HCT116 (cell line): ENCODE measurements around the gene GASK1A. TPM values are rescaled to one million over a fixed set of nuclear protein-coding genes. Genes with fewer than 3 reads are reported as not detected.

Source experiments
- ATAC-seq: fragments of 200-7000 bp; cut with Tn5 transposase; 2 replicates; pipeline ENCODE4 v1.9.1; 2020; ENCODE audit warnings: mild to moderate bottlenecking, moderate library complexity
- BruUV-seq: library from RNA; stranded (reverse); fragments of 400-500 nt; replicated peaks from 2 replicates; lab custom pipeline; 2021; lab: Mats Ljungman, UMichigan
- CTCF ChIA-PET: fragments of 300-600 bp; sonication (Branson Sonifier 250); formaldehyde crosslinking; loops from one replicate; lab custom pipeline; 2021; ENCODE audit warnings: antibody characterized with exemption; lab: Charles Lee
- POLR2A ChIA-PET: fragments of 300-600, 350-600 bp; sonication (Branson Sonifier 250); formaldehyde crosslinking; loops from one replicate; lab custom pipeline; 2021; ENCODE audit warnings: antibody characterized with exemption; lab: Charles Lee
- RAD21 ChIA-PET, 2 experiments: fragments of 300-600 bp; sonication (Branson Sonifier 250); formaldehyde crosslinking; loops; one replicate each; lab custom pipeline; 2023; ENCODE audit warnings: low total read pairs in 2 of 2; ENCODE audit not compliant: uncharacterized antibody in 2 of 2, unreplicated experiment in 2 of 2, low non-redundant PET in 1 of 2; lab: Charles Lee
- DNase-seq: peaks from one replicate; pipeline ENCODE4 v3.0.0-alpha.2; 2010; ENCODE audit warnings: low read depth, low spot score
- H2AFZ ChIP-seq: fragments of 200-600 bp; shearing (Covaris generic), sonication (generic); 2 replicates; pipeline ENCODE4 v1.6.1; 2017; ENCODE audit warnings: low read depth, mixed run types, mixed read lengths, antibody characterized with exemption, low read length; ENCODE audit not compliant: poor library complexity, severe bottlenecking
- H3K27ac ChIP-seq: 2 replicates; pipeline ENCODE4 v1.5.1; 2012; ENCODE audit warnings: low read depth, low read length
- H3K27me3 ChIP-seq: fragments of 200-600 bp; sonication (generic); 2 replicates; pipeline ENCODE4 v1.6.1; 2016; ENCODE audit warnings: mixed run types, low read length, mixed read lengths; ENCODE audit not compliant: insufficient read depth
- H3K36me3 ChIP-seq, 2 experiments: fragments of 200-500 bp in 1 of 2; fragments of 200-600 bp in 1 of 2; sonication (Bioruptor generic) in 1 of 2; sonication (generic) in 1 of 2; 2 replicates each; pipeline versions ENCODE4 v1.5.1 to v1.6.1; 2014 to 2016; ENCODE audit warnings: low read length in 2 of 2, inconsistent platforms in 1 of 2, mixed read lengths in 1 of 2, mixed run types in 1 of 2; ENCODE audit not compliant: insufficient read depth in 2 of 2, control insufficient read depth in 1 of 2
- H3K4me1 ChIP-seq, 2 experiments: fragments of 200-600 bp in 1 of 2; sonication (generic) in 1 of 2; 2 replicates each; pipeline versions ENCODE4 v1.5.1 to v1.6.1; 2012 to 2017; ENCODE audit warnings: low read length in 2 of 2, inconsistent platforms in 1 of 2, mild to moderate bottlenecking in 1 of 2, mixed read lengths in 1 of 2, mixed run types in 1 of 2, moderate library complexity in 1 of 2; ENCODE audit not compliant: insufficient read depth in 2 of 2, control insufficient read depth in 1 of 2
- H3K4me2 ChIP-seq: fragments of 200-600 bp; sonication (generic); 2 replicates; pipeline ENCODE4 v1.6.1; 2017; ENCODE audit warnings: mixed run types, low read length, mixed read lengths
- H3K4me3 ChIP-seq, 2 experiments: fragments of 200-600 bp in 1 of 2; sonication (generic) in 1 of 2; replicated peaks in 1 of 2; 2 replicates each; pipeline ENCODE4 v1.5.1; 2011 to 2016; ENCODE audit warnings: low read length in 2 of 2, control low read depth in 1 of 2, low read depth in 1 of 2, mild to moderate bottlenecking in 1 of 2, mixed read lengths in 1 of 2, mixed run types in 1 of 2
- H3K79me2 ChIP-seq: fragments of 200-600 bp; sonication (generic); 2 replicates; pipeline ENCODE4 v1.6.1; 2017; ENCODE audit warnings: mild to moderate bottlenecking, mixed run types, low read length, moderate library complexity, mixed read lengths; ENCODE audit not compliant: insufficient read depth
- H3K9ac ChIP-seq: fragments of 200-600 bp; sonication (generic); 2 replicates; pipeline ENCODE4 v1.6.1; 2016; ENCODE audit warnings: low read length, mixed read lengths
- H3K9me2 ChIP-seq: fragments of 200-600 bp; sonication (generic), shearing (Covaris generic); 2 replicates; pipeline ENCODE4 v1.6.1; 2017; ENCODE audit warnings: mixed run types, mild to moderate bottlenecking, moderate library complexity; ENCODE audit not compliant: insufficient read depth
- H3K9me3 ChIP-seq, 2 experiments: fragments of 200-500 bp in 1 of 2; fragments of 200-600 bp in 1 of 2; sonication (Bioruptor generic) in 1 of 2; sonication (generic) in 1 of 2; 2 replicates each; pipeline ENCODE4 v1.6.1; 2014 to 2017; ENCODE audit warnings: low read length in 2 of 2, mixed read lengths in 2 of 2, inconsistent platforms in 1 of 2, low read depth in 1 of 2, mild to moderate bottlenecking in 1 of 2, mixed run types in 1 of 2, moderate library complexity in 1 of 2; ENCODE audit not compliant: control insufficient read depth in 1 of 2, insufficient read depth in 1 of 2
- H4K20me1 ChIP-seq: fragments of 200-600 bp; sonication (generic), shearing (Covaris generic); 2 replicates; pipeline ENCODE4 v1.6.1; 2017; ENCODE audit warnings: mixed run types, mild to moderate bottlenecking, moderate library complexity; ENCODE audit not compliant: insufficient read depth
- CBX3 ChIP-seq: IDR thresholded peaks from 2 replicates; pipeline ENCODE4 v1.6.1; 2012; ENCODE audit warnings: low read depth
- CEBPB ChIP-seq: IDR thresholded peaks from 2 replicates; pipeline ENCODE4 v1.6.1; 2012; ENCODE audit warnings: low read depth
- CTCF ChIP-seq, 3 experiments: fragments of 200-600 bp in 1 of 3; sonication (generic) in 1 of 3; IDR thresholded peaks in 2 of 3; conservative IDR thresholded peaks in 1 of 3; 2 replicates each; pipeline ENCODE4 v1.5.1; 2012 to 2017; ENCODE audit warnings: low read depth in 2 of 3, low read length in 2 of 3, antibody characterized with exemption in 1 of 3, borderline replicate concordance in 1 of 3, control low read depth in 1 of 3, mild to moderate bottlenecking in 1 of 3, mixed read lengths in 1 of 3, mixed run types in 1 of 3, moderate library complexity in 1 of 3; ENCODE audit not compliant: insufficient read depth in 1 of 3
- EGR1 ChIP-seq: IDR thresholded peaks from 2 replicates; pipeline ENCODE4 v1.6.1; 2012; ENCODE audit warnings: low read depth
- ELF1 ChIP-seq: IDR thresholded peaks from 2 replicates; pipeline ENCODE4 v1.6.1; 2012; ENCODE audit warnings: low read depth, borderline replicate concordance
- EZH2 ChIP-seq: fragments of 200-600 bp; sonication (generic); IDR thresholded peaks from 2 replicates; pipeline ENCODE4 v1.6.1; 2017; ENCODE audit warnings: antibody characterized with exemption, mixed run types
- EZH2phosphoT487 ChIP-seq: fragments of 200-600 bp; IDR thresholded peaks from 2 replicates; pipeline ENCODE4 v1.6.1; 2018; ENCODE audit warnings: antibody characterized with exemption, borderline replicate concordance
- FOSL1 ChIP-seq: IDR thresholded peaks from 2 replicates; pipeline ENCODE4 v1.6.1; 2012; ENCODE audit warnings: low read depth
- JUND ChIP-seq: IDR thresholded peaks from 2 replicates; pipeline ENCODE4 v1.6.1; 2012
- POLR2A ChIP-seq: IDR thresholded peaks from 2 replicates; pipeline ENCODE4 v1.7.0; 2011; ENCODE audit warnings: borderline replicate concordance; ENCODE audit not compliant: insufficient read depth, insufficient read length; ENCODE audit errors: extremely low read depth
- POLR2AphosphoS5 ChIP-seq: IDR thresholded peaks from 2 replicates; pipeline ENCODE4 v1.6.1; 2011; ENCODE audit warnings: mild to moderate bottlenecking, low read depth, low read length, moderate library complexity
- RAD21 ChIP-seq: IDR thresholded peaks from 2 replicates; pipeline ENCODE4 v1.6.1; 2012; ENCODE audit warnings: low read depth, mild to moderate bottlenecking
- SIN3A ChIP-seq: IDR thresholded peaks from 2 replicates; pipeline ENCODE4 v1.6.1; 2012; ENCODE audit warnings: low read depth
- SP1 ChIP-seq: IDR thresholded peaks from 2 replicates; pipeline ENCODE4 v1.6.1; 2012; ENCODE audit warnings: low read depth
- SRF ChIP-seq: IDR thresholded peaks from 2 replicates; pipeline ENCODE4 v1.6.1; 2012; ENCODE audit warnings: low read depth
- TCF7L2 ChIP-seq: IDR thresholded peaks from 2 replicates; pipeline ENCODE4 v1.7.0; 2011; ENCODE audit warnings: borderline replicate concordance, inconsistent platforms; ENCODE audit not compliant: insufficient read depth, insufficient read length; ENCODE audit errors: extremely low read depth
- YY1 ChIP-seq: IDR thresholded peaks from 2 replicates; pipeline ENCODE4 v1.6.1; 2011; ENCODE audit warnings: low read length, low read depth, moderate library complexity, mild to moderate bottlenecking; ENCODE audit not compliant: insufficient replicate concordance; ENCODE audit errors: extremely low read depth
- ZBTB33 ChIP-seq: IDR thresholded peaks from 2 replicates; pipeline ENCODE4 v1.6.1; 2011; ENCODE audit warnings: mild to moderate bottlenecking, low read length, moderate library complexity; ENCODE audit not compliant: insufficient replicate concordance; ENCODE audit errors: extremely low read depth
- ZNF274 ChIP-seq: fragments of 200-500 bp; sonication (Bioruptor generic); IDR thresholded peaks from 2 replicates; pipeline ENCODE4 v1.6.1; 2014; ENCODE audit warnings: mild to moderate bottlenecking, low read depth, low read length, inconsistent platforms
- intact Hi-C: fragments of 100-400 bp; cut with micrococcal nuclease; formaldehyde crosslinking; loops from 2 replicates; pipeline ENCODE4 v1.10.0; 2022
- total RNA-seq: library from RNA; stranded (reverse); gene quantifications from one replicate; pipeline ENCODE4 v1.2.1, GENCODE V29; 2021; ENCODE audit not compliant: unreplicated experiment

Gene GASK1A
- total RNA-seq, 1 experiment from 2014 or later = 1.0 TPM

GRCh38 chr3:42980909-42981308, 1.8 kb downstream of the GASK1A start:
- ChIA-PET CTCF (interaction anchor here (2.2 kb wide), 1 partner anchor 19 kb away, joined by 12 read pairs; no protein-coding TSS in a partner anchor), POLR2A (no interaction called here), RAD21 (no interaction called here)
- no peaks in the 10 kb centered on the region for H3K79me2 ChIP-seq
- no peak for TF ChIP-seq TCF7L2
- no peak for TF ChIP-seq JUND
- TF ChIP-seq CBX3 = no peak
- no peak for TF ChIP-seq SP1
- TF ChIP-seq POLR2AphosphoS5 = no peak
- TF ChIP-seq SIN3A = no peak
- TF ChIP-seq EGR1 = no peak
- TF ChIP-seq CEBPB = no peak
- no peak for TF ChIP-seq RAD21
- TF ChIP-seq ZNF274 = no peak
- TF ChIP-seq FOSL1 = no peak
- no peak for TF ChIP-seq EZH2
- TF ChIP-seq CTCF (IDR thresholded peaks at IDR 0.05 in 2 of 3, conservative IDR thresholded peaks at IDR 0.05 in 1 of 3; ENCODE audit: borderline replicate concordance in 1 of 3, insufficient read depth in 1 of 3, low read depth in 2 of 3, low read length in 2 of 3) = no peak
- no peak for TF ChIP-seq ELF1
- TF ChIP-seq YY1 = no peak
- TF ChIP-seq ZBTB33 = no peak
- no peak for TF ChIP-seq POLR2A
- no peak for TF ChIP-seq EZH2phosphoT487
- TF ChIP-seq SRF = no peak
- peaks cover 0 to 12% of the 10 kb centered on the region in 2 experiments; a peak in 1 of 4 replicates for H3K4me1 ChIP-seq
- no peak overlapping the region for H3K4me2 ChIP-seq
- H3K9me2 ChIP-seq = no peaks in the 10 kb centered on the region
- no TSS peak for BruUV-seq
- H3K4me3 ChIP-seq = no peak overlapping the region
- H3K27me3 ChIP-seq = no peaks in the 10 kb centered on the region
- intact Hi-C loops = no loop called here
- H3K9me3 ChIP-seq = no peaks in the 10 kb centered on the region
- H3K9ac ChIP-seq = no peak overlapping the region
- H3K27ac ChIP-seq = no peak overlapping the region
- H4K20me1 ChIP-seq = no peaks in the 10 kb centered on the region
- no peaks in the 10 kb centered on the region for H3K36me3 ChIP-seq
- H2AFZ ChIP-seq = no peak overlapping the region
- ATAC-seq (no peak), DNase-seq (no peak)
